Fibroblast of villous mesenchyme (primary cell): ENCODE results near the gene ASB11. TPM values are rescaled to one million over a fixed set of nuclear protein-coding genes. Genes with fewer than 3 reads are reported as not detected.

Experiments used
- DNase-seq: peaks from one replicate; pipeline ENCODE4 v3.0.0-alpha.2; 2010; ENCODE audit warnings: low read depth
- H3K4me3 ChIP-seq: 2 replicates; pipeline ENCODE4 v1.5.1; 2011; ENCODE audit warnings: low read depth, mild to moderate bottlenecking, low read length
- total RNA-seq: library from RNA; depleted of rRNA; stranded (reverse); fragments of >200 nt; gene quantifications from 2 replicates; pipeline ENCODE4 v1.2.3, GENCODE V29; 2012
- TF ChIP-seq, protein P1 (sequence below): IDR thresholded peaks from 2 replicates; pipeline ENCODE4 v1.5.1; 2012; ENCODE audit warnings: low read depth, mild to moderate bottlenecking, low read length; ENCODE audit not compliant: insufficient read depth

ASB11 gene
- not detected in 2 replicates for total RNA-seq

DNA sequence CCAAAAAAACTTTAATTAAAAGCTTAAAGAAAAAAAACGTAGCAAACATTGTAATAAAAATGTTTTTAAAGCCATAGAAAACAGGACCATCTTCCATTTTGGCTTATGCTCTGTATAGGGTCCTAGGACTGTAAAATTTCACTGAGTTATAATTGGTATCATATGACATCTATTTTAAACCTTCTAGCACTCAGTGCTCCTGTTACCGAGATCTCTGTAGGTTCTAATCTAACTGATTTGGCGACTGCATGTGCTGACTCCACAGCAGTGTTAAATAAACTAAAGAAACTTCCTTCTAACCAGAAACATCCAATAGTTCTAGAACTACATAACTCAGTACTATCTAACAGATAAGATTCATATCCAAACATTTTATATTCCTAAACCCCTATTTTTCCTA lies at the start of gene ASB11:
Gene ASB11, minus strand, starts transcription at position 132 of the 400 bp plus-strand sequence. Its CDS starts 35 bp downstream, at position 97.
- TF ChIP-seq, protein P1, sequence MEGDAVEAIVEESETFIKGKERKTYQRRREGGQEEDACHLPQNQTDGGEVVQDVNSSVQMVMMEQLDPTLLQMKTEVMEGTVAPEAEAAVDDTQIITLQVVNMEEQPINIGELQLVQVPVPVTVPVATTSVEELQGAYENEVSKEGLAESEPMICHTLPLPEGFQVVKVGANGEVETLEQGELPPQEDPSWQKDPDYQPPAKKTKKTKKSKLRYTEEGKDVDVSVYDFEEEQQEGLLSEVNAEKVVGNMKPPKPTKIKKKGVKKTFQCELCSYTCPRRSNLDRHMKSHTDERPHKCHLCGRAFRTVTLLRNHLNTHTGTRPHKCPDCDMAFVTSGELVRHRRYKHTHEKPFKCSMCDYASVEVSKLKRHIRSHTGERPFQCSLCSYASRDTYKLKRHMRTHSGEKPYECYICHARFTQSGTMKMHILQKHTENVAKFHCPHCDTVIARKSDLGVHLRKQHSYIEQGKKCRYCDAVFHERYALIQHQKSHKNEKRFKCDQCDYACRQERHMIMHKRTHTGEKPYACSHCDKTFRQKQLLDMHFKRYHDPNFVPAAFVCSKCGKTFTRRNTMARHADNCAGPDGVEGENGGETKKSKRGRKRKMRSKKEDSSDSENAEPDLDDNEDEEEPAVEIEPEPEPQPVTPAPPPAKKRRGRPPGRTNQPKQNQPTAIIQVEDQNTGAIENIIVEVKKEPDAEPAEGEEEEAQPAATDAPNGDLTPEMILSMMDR = no peak
- DNase-seq = no peak
- no peak within 1 kb of the TSS for H3K4me3 ChIP-seq

DNA sequence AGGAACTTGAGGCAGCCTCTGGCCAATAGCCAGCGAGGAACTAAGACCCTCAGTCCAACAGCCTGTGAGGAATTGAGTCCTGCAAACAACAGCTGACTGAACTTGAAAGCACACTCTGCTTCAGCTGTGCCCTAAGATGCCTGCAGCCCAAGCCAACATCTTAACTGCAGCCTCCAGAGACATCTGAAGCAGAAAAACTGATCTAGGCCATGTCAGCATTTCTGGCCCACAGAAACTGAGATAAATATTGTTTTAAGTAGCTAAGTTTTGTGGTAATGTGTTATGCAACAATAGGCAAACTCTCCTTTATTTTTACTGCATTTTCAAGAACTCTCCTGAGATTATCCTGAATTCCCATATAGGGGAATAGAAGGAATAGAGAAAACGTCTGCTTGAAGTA lies 44.3 kb upstream of the ASB11 start:
- TF ChIP-seq, protein P1 = no peak
- DNase-seq = peak; percentile 10
- H3K4me3 ChIP-seq = no peak overlapping the region

- TF ChIP-seq, protein P1 = no peak
- H3K4me3 ChIP-seq = no peak overlapping the region
Observed at GRCh38 chrX:15358533-15358932, 43.1 kb upstream of the ASB11 start.

DNA sequence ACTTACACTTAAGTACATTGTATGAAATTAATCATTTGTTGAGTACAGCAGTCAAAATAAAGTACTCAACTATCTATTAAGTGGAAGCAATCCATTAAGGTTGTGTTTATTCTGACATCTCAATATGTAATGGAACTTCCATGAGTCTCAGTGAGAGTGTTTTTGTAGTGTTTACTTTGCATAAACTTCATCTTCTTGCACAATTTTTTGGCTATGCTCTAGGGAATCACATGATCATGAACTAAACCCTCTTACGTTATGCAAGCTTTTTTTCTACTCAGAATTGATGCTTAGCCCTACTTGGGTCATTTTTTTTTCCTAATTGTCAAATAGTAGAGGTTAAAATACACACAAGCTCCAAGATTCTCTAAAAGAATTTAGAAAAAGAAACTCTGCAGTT lies 41.0 kb upstream of the ASB11 start:
- TF ChIP-seq, protein P1 = no peak
- DNase-seq = peak; percentile 77
- H3K4me3 ChIP-seq = no peak overlapping the region

More at GRCh38 chrX:15358533-15358932, 43.1 kb upstream of the ASB11 start:
- DNase-seq = no peak

GRCh38 chrX:15350329-15350996 lies 35.0 kb upstream of the ASB11 start:
- no peak overlapping the region for H3K4me3 ChIP-seq
- DNase-seq = peak; percentile 4
- TF ChIP-seq, protein P1 = no peak

GRCh38 chrX:15349046-15349445 lies 33.6 kb upstream of the ASB11 start:
- TF ChIP-seq, protein P1 = peak; percentile 51
- no peak overlapping the region for H3K4me3 ChIP-seq
- peak; percentile 70 for DNase-seq

DNA sequence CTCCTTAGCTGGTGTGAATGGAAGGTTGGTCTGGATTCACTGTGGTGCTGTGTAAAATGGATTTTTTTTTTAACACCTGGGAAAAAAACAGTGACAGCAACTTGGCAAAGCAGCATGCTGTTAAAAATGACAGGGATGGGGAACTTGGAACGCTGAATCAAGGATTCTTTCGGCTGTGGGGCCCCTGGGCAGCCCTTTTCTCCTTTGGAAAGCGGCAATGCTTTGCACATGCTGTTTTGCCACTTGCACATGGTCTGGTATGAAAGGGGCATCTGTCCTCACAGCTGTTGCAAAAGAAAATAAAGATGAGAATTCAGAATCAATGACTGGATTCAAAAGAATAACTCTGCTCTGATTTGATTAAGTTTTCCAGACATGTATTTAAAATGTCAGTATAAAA lies 30.5 kb upstream of the ASB11 start:
- no peak overlapping the region for H3K4me3 ChIP-seq
- TF ChIP-seq, protein P1 = no peak
- no peak for DNase-seq
